ENCODE measurements around the gene TRAPPC6A.
A peak's percentile ranks its signal among the peaks of the same experiment; 100 is the strongest.

The TRAPPC6A gene

DNA sequence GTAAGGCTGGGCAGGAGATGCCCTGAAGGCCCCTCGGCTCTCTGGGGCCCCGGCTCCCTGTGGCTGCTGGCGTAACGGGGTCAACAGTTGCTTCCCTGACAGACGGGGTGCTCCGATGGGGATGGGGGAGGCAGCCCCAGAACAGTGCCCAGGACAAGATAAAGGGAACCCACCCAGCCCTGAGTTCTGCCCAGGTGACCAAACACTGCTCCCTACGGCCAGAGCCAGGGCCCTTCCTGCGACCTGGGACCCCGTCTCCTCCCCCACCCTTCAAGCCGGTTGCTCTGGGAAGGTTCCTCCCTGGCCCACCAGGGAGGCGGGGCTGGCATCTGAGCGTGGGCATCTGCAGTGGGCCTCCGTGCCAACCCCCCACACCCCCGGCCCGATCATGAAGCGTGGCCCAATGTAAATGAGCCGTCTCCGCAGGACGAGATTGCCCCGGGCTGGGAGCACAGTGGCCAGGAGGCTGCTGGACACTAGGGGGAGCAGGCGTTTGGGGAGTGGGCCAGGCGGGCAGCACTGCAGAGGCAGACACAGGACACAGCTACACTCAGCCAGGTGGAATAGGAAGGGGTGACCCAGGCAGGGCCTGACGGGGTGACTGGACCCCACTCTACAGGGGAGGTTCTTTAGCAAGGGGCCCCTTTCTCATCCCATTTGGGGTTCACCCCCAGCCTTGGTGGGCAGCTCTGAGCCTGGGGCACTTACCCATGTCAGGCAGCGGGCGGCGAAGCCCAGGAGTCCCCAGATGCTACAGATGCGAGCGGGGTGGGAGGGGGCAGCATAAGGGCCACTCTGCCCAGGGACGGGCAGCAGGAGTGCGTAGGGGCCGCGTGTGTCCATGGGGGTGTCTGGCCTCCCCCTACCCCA is 16.1 kb downstream of the TRAPPC6A start:
- no peak for DNase-seq

DNA sequence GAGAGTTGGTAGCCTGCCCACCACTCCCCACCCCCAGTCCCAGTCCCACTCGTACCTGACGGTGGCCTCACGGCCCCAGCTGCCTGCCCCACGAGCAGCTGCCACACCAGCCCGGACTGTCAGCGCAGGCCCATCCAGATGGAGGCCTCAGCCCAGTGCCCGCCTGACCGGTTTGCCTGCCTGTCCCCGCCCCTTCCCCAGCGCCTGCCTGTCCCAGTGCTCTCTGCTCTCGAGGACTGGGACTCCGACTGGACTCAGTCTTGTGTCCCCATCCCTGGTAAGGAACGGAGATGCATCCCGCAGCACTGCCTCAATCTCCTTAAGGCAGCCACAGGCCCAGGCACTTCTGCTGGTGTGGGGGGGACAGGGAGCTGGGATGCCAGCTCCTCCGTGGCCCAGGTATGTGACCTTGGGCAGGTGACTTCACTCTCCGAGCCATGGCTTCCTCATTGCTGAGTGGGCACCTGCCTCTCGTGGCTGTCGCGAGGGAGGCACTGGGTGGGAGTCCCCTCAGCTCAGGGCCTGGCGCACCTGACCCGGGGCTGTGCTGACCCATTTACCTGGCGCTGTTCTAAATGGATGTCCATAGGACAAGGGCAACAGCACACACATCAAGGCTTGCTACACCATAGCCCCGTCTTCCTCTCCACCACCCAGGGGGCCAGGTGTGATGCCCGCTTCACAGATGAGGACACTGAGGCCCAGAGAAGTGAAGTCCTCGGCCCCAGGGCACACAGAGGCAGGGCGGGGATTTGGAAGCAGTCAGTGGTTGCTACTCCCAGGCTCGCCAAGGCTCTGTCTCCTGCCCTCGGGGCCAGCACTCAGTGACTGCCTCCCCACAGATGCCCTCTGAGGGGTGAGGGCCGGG is 16.9 kb downstream of the TRAPPC6A start, which contains the start of gene NKPD1:
Gene NKPD1 (minus strand): TSS at position 113 of the 868 bp plus-strand sequence. CDS start 832 bp downstream, outside the sequence.
- DNase-seq = no peak

DNA sequence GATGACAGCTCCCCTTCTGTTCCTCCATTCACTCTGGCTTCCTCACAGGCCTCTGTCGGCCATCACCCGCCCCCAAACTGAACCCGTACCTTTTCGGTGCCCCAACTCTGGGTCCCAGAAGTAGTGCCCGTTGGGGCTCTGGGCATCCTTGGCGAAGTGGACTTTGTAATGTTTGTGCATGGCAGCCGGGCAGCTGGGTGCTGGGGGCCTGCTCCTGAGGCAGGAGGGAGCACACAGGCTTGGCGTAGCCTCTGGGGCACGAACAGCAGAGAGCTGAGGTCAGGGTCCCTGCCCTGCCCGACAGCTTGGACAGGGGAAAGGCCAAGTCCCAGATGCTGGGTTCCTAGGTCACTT is 18.1 kb downstream of the TRAPPC6A start:
- DNase-seq = no peak

DNA sequence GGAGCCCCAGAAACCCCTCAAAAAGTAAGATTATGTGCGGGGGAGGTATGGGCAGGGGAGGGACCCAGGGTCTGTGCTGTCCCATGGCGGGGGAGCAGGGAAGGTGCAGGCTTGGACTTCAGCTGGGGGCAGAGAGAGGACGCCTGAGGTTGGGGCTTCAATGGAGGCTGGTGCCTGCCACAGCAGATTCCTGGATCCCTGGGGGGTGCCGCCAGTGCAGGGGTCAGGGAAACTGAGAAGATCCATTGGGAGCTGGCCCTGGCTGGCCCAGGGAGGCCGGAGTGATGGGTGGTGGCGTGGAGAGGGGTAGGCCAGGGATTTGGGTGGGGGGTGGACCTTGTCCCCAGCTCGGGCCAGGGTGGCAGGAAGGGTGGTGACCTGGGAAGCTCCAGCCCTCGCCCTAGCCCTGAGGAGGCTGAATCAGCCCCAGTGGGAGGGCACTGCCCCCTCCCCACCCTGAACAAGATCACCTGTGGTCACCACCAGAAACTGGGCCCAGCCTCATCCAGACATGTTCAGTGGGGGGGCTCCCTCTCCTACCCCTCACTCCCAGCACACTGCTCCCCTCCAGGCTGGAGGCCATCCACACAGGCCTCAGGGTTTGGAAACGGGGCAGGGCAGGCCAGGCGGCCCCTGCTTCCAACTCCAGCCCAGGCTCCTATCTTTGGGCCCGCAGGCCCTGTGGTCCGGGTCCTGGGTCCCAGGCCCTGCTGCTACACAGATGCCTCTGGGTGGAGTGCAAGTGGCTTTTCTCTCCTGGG is 18.6 kb downstream of the TRAPPC6A start:
- no peak for DNase-seq

GRCh38 chr19:45158503-45159209 is 19.4 kb downstream of the TRAPPC6A start:
- DNase-seq = no peak

GRCh38 chr19:45156751-45157150 is 21.3 kb downstream of the TRAPPC6A start:
- no peak for DNase-seq

GRCh38 chr19:45156011-45156630 is 21.9 kb downstream of the TRAPPC6A start:
- no peak for DNase-seq

GRCh38 chr19:45154064-45154827 is 23.8 kb downstream of the TRAPPC6A start:
- DNase-seq = peak; percentile 57 to 82

DNA sequence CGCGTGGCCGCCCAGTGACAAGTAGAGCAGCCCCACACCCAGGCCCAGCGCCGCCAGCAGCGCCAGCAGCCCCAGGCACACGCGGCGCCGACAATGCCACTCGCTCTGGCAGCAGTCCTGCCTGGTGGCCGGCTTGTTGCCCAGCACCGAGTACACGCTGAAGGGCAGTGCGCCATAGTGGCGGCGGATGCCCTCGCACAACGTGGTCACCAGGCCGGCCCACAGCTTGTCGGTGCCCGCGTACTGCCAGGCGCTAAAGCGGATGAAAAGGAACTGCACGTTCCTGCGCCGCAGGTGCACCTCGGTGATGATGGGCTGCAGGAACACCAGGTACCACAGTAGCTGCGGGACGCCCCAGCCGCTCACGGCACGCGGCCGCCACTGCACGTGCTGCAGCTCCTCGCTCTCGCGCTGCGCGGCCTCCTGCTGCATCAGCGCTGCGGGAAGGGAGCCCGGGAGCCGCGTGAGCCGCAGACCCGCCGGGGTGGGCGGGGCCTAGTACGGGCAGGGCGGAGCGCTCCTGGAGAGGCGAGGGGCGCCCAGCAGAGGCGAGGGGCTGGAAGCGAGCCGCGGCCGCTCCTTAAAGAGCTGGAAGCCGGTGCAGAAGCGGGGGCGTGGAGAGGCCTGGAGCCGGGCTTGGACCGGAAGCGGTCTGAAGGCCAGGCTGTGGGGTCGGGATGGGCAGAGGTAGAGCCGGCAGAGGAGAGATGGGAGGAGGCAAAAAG is 24.5 kb downstream of the TRAPPC6A start:
- DNase-seq = no peak

DNA sequence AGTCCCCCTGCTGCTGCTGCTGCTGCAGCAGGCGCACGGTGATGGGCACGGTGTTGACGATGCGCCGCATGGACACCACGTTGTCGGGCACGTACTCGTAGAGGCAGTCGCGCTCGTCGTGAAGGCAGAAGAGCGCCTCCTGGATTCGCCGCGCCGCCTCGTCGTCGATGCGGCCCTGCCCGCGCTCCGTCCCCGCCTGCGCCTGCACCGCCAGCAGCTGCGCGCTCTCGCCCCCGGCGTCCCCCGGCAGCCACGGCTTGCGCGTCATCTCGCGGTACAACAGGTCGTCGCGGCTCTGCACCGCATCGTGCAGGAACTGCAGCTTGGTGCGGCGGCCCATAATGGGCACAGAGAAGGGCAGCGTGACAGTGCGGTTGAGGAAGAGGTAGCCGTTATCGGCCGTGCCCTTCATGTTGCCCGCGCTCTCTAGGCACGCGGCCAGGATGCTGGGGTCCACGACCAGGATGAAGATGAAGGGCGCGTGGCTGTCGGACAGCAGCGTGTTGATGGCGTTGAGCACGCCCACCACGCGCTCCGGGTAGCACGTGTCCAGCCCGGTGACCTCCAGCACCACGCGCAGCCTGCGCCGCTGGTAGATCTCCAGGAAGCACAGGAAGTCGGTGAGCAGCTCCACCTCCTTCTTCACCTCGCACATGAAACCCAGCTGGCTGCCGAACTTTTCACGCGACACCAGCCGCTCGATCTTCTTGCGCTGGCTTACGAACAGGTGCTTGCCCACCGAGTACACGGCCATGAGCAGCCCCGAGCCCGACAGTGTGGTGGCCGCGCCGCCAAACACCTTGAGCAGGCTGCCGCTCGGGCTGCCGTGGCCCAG is 25.3 kb downstream of the TRAPPC6A start:
- DNase-seq = peak; percentile 23 to 67

- DNase-seq = peak in 1 of 2 donors; percentile 6
Observed at GRCh38 chr19:45151821-45152503, 26.1 kb downstream of the TRAPPC6A start.

GRCh38 chr19:45151320-45151719 is 26.7 kb downstream of the TRAPPC6A start:
- no peak for DNase-seq

DNA sequence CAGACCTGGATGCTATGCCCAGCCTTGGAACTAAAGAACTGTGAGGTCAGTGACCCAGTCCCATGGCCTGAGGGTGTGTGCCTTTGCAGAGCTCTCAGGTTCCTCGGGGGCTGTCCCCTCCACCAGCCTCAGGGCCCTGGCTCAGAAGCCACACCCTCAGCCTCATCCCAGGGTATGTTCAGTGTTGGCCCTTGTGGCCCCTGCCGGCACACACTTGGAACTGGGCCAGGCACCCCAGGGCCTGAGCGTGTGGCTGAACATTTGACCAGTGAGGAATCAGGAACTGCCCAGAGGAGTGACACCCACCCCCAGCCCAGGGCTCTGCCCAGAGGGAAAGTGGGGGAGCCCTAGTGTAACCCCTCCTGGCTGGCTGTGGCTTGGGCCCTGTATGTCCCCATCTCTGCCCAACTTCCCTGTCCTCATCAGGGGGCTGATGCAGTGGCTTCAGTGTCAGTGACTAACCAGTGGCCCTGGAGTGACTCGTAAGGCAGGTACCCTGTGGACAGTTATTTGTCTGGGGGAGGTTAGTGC is 27.2 kb downstream of the TRAPPC6A start:
- DNase-seq = peak; percentile 34 to 57

GRCh38 chr19:45150180-45150579 is 27.9 kb downstream of the TRAPPC6A start:
- no peak for DNase-seq

DNA sequence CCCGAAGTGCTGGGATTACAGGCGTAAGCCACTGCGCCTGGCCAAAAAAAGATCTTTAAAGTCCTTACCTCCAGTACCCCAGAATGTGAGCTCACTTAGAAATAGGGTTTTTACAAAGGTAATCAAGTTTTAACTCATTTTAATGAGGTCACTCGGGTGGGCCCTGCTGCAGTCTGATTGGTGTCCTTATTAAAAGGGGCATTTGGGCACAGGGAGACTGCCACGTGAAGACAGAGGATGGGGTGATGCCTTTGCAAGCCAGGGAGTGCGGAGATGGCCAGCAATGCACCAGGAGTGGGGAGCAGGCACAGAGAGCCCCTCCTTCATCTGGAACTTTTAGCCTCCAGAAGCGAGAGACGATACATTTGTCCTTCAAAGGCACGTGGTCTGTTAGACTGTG is 28.9 kb downstream of the TRAPPC6A start:
- no peak for DNase-seq

- peak in 1 of 2 donors; percentile 38 for DNase-seq
Observed at GRCh38 chr19:45147835-45148676, 30.0 kb downstream of the TRAPPC6A start.

DNA sequence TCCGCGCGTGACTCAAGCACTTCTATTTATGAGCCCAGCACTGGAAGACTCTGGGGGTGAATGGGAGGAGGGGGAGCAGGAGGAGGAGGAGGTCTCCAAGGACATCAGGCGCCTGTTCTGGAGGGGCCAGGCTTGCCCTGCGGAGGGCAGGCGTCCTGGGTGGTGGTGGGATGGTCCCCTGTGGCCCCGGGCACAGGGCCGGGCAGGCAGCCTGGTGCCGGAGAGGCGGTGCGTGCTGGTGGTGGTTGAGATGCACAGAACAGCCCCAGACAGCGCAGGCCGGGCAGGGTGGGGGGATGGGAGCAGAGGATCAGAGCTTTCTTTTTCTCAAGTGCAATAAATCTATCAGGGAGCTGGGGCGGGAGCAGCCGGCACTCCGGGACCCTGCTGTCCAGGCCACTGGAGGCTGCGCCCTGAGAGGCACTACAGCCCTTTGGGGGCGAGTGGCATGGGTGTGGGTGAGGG is 31.3 kb downstream of the TRAPPC6A start:
- DNase-seq = no peak
